ENCODE results near the gene ACTG1. TPM values are rescaled to one million over a fixed set of nuclear protein-coding genes. Genes with fewer than 3 reads are reported as not detected.

The ACTG1 gene
- total and polyA plus RNA-seq, 9 of the 15 experiments (the other 6 are each of a cell fraction or from before 2014, with no cell fraction given), result 224 to 1,775 (median 568) TPM

DNA sequence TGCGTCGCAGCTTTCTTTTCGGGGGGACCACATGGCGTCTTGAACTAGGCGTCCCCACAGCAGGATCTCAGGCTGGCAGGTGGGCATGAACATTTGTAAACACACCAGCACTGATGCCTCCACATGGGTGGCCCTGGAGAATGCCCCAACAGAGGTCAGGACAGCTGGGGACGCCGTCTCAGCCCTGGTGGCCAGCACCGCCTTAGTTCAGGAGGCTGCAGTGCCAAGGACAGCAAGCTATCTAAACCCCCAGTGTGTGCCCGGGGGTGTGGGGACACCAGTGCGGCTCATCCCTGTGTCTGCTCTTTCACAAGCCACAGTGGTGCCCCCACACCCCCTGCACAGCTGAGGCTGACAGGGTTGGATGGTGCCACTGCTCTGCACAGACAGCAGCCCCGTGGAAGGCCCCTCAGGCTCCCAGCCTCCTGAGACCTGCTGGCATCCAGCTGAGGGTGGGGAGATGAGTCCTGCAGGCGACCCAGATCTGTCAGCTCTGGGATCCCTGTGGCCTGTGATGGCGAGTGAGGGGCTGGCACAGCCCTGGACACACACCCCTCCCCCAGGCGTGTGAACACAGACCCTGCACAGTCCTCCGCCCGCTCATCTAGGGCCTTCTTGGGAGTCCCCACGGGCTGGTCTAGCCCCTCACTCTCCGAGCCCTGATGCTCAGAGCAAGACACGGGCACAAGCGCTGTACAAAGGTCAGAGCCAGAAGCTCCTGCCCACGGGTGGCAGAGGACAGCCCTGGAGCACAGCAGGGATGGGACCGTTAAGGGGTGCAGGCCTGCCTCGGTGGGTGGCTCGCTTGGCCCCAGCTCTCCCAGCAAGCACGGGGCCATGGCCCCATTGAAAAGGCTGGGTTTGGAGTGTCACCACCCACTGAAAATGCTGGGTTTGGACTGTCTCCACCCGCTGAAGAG, 26.3 kb upstream of the ACTG1 start:
- no peak for FAIRE-seq
- 86% methylated on average over 23 of the region's 26 CpGs for WGBS (ENCODE audit: insufficient coverage, low coverage, missing lambda C conversion rate)
- H3K27me3 ChIP-seq (ENCODE audit: control insufficient read depth in 2 of 2, insufficient read depth in 2 of 2, low read length in 2 of 2), result no peaks in the 10 kb centered on the region
- H4K20me1 ChIP-seq (replicated peaks; ENCODE audit: control insufficient read depth, insufficient read depth, low read length), result peaks cover 13% of the 10 kb centered on the region; the same call in 1 of the 2 replicates
- peaks cover 0 to 60% of the 10 kb centered on the region in 2 experiments; a peak in 2 of 5 replicates for H3K4me1 ChIP-seq (replicated peaks in 1 of 2; ENCODE audit: control insufficient read depth in 2 of 2, insufficient read depth in 2 of 2, low read length in 2 of 2)
- H3K79me2 ChIP-seq (ENCODE audit: control insufficient read depth, insufficient read depth, low read length), result no peaks in the 10 kb centered on the region
- intact Hi-C loops (cut with micrococcal nuclease) (no loop called here), in situ Hi-C loops (cut with MboI) (no loop called here)
- no peak overlapping the region for H2AFZ ChIP-seq (ENCODE audit: low read depth, low read length)
- no peak for ATAC-seq
- no peak for DNase-seq (ENCODE audit: extremely low read depth in 1 of 4, low spot score in 3 of 4)
- CTCF ChIA-PET (ENCODE audit: low intra/inter-chr PET ratio), result interaction anchor here (1.9 kb wide), 1 partner anchor 286 kb away, joined by 11 read pairs; no protein-coding TSS in a partner anchor
- POLR2A ChIA-PET, result interaction anchor here (0.5 to 4.0 kb wide), 4 partner anchors 10 to 1907 kb away, joined by 3 to 26 read pairs (median 6); partner anchors contain the start of gene FAAP100
- H3K9ac ChIP-seq (ENCODE audit: insufficient read depth in 1 of 2, low read depth in 2 of 2, low read length in 2 of 2), result peak overlapping the region in 1 of 2 experiments; percentile 66; a peak in 2 of 4 replicates
- H3K27ac ChIP-seq (ENCODE audit: extremely low read depth, low read depth, low read length), result no peak overlapping the region
- H3K4me2 ChIP-seq (ENCODE audit: insufficient read depth, low read length), result no peak overlapping the region
- H3K9me3 ChIP-seq (replicated peaks; ENCODE audit: control insufficient read depth, insufficient read depth, low read depth, low read length), result no peaks in the 10 kb centered on the region
- peaks cover 42% of the 10 kb centered on the region; the same call in 2 of the 3 replicates for H3K36me3 ChIP-seq (ENCODE audit: control insufficient read depth, insufficient read depth, low read length)
- peak; percentile 29; the same call in 1 of the 2 replicates for TF ChIP-seq POLR2G (IDR thresholded peaks at IDR 0.05; ENCODE audit: low read depth, low read length)
- no peak for TF ChIP-seq SIN3B (IDR thresholded peaks at IDR 0.05; ENCODE audit: low read depth)
- no peak overlapping the region for H3K4me3 ChIP-seq
- BruUV-seq (replicated peaks), result no TSS peak
- peaks cover 4% of the 10 kb centered on the region for H3K9me1 ChIP-seq (ENCODE audit: control insufficient read depth, insufficient read depth, low read length)

Data from K562 (cell line).